IMR-90 (cell line): ENCODE data around the gene PIN4. TPM values are rescaled to one million over a fixed set of nuclear protein-coding genes. Genes with fewer than 3 reads are reported as not detected.

Experiments used
- ATAC-seq: fragments of 200-7000 bp; cut with Tn5 transposase; 2 replicates; pipeline ENCODE4 v1.9.1; 2020; ENCODE audit warnings: low read depth, mild to moderate bottlenecking, moderate library complexity
- BruUV-seq: library from RNA; stranded (reverse); fragments of 400-500 nt; replicated peaks from 2 replicates; lab custom pipeline; 2021; lab: Mats Ljungman, UMichigan
- CTCF ChIA-PET: fragments of 300-600 bp; formaldehyde crosslinking; extraction: SDS; loops from one replicate; lab custom pipeline; 2021; ENCODE audit warnings: antibody characterized with exemption; lab: Yijun Ruan, JAX
- POLR2A ChIA-PET: fragments of 300-600 bp; sonication (Branson Sonifier 250); formaldehyde crosslinking; loops from one replicate; lab custom pipeline; 2022; ENCODE audit warnings: antibody characterized with exemption; ENCODE audit not compliant: unreplicated experiment; lab: Charles Lee
- DNase-seq: peaks from one replicate; pipeline ENCODE4 v3.0.0; 2013
- H2AFZ ChIP-seq: replicated peaks from 2 replicates; pipeline ENCODE3; 2013; ENCODE audit warnings: low read length, mild to moderate bottlenecking; ENCODE audit not compliant: poor library complexity
- H2AK5ac ChIP-seq: 2 replicates; pipeline ENCODE4 v1.6.1; 2013; ENCODE audit warnings: low read depth, low read length, inconsistent platforms
- H2AK9ac ChIP-seq: replicated peaks from 2 replicates; pipeline ENCODE3; 2013; ENCODE audit warnings: mild to moderate bottlenecking, low read depth, low read length, moderate library complexity; ENCODE audit not compliant: poor library complexity
- H2BK120ac ChIP-seq: 2 replicates; pipeline ENCODE4 v1.6.1; 2013; ENCODE audit warnings: low read depth, low read length, inconsistent platforms
- H2BK15ac ChIP-seq: 3 replicates; pipeline ENCODE4 v1.6.1; 2013; ENCODE audit warnings: low read depth, low read length, inconsistent platforms
- H2BK20ac ChIP-seq: 2 replicates; pipeline ENCODE4 v1.6.1; 2013; ENCODE audit warnings: low read depth, mild to moderate bottlenecking, inconsistent platforms, low read length, moderate library complexity
- H2BK5ac ChIP-seq: 2 replicates; pipeline ENCODE4 v1.6.1; 2013; ENCODE audit warnings: mild to moderate bottlenecking, low read depth, low read length, inconsistent platforms; ENCODE audit not compliant: poor library complexity, severe bottlenecking
- H3K14ac ChIP-seq: replicated peaks from 2 replicates; pipeline ENCODE4 v1.6.1; 2013; ENCODE audit warnings: low read depth, low read length, inconsistent platforms
- H3K18ac ChIP-seq: 2 replicates; pipeline ENCODE4 v1.6.1; 2013; ENCODE audit warnings: low read depth, low read length, control low read depth
- H3K23ac ChIP-seq: 2 replicates; pipeline ENCODE4 v1.6.1; 2013; ENCODE audit warnings: low read depth, low read length, inconsistent platforms
- H3K27ac ChIP-seq: 2 replicates; pipeline ENCODE4 v1.5.1; 2013; ENCODE audit warnings: mild to moderate bottlenecking, control low read depth, low read length; ENCODE audit not compliant: insufficient read depth
- H3K27me3 ChIP-seq: 2 replicates; pipeline ENCODE4 v1.6.1; 2013; ENCODE audit warnings: low read length; ENCODE audit not compliant: control insufficient read depth, insufficient read depth
- H3K36me3 ChIP-seq: 2 replicates; pipeline ENCODE4 v1.6.1; 2013; ENCODE audit warnings: low read length, mixed read lengths; ENCODE audit not compliant: control insufficient read depth, insufficient read depth
- H3K4ac ChIP-seq: 2 replicates; pipeline ENCODE4 v1.6.1; 2013; ENCODE audit warnings: low read depth, low read length, inconsistent platforms
- H3K4me1 ChIP-seq: 2 replicates; pipeline ENCODE4 v1.6.1; 2013; ENCODE audit warnings: low read length, mixed read lengths; ENCODE audit not compliant: control insufficient read depth, insufficient read depth
- H3K4me2 ChIP-seq: 2 replicates; pipeline ENCODE4 v1.6.1; 2013; ENCODE audit warnings: low read depth, mild to moderate bottlenecking, control low read depth, low read length, moderate library complexity
- H3K4me3 ChIP-seq: 2 replicates; pipeline ENCODE4 v1.5.1; 2013; ENCODE audit warnings: low read depth, mild to moderate bottlenecking, control low read depth, low read length, moderate library complexity; ENCODE audit not compliant: insufficient read depth
- H3K56ac ChIP-seq: 2 replicates; pipeline ENCODE4 v1.6.1; 2013; ENCODE audit warnings: low read length, inconsistent platforms; ENCODE audit not compliant: insufficient read depth; ENCODE audit errors: extremely low read depth
- H3K79me1 ChIP-seq, 2 experiments: 2 replicates each; pipeline ENCODE4 v1.6.1; 2013; ENCODE audit warnings: low read length in 2 of 2, inconsistent platforms in 1 of 2, low read depth in 1 of 2
- H3K9ac ChIP-seq: 2 replicates; pipeline ENCODE4 v1.6.1; 2013; ENCODE audit warnings: low read depth, low read length, control low read depth
- H3K9me1 ChIP-seq: 2 replicates; pipeline ENCODE4 v1.6.1; 2013; ENCODE audit warnings: low read length, inconsistent platforms; ENCODE audit not compliant: insufficient read depth
- H3K9me3 ChIP-seq: 2 replicates; pipeline ENCODE4 v1.6.1; 2013; ENCODE audit warnings: low read length; ENCODE audit not compliant: control insufficient read depth, insufficient read depth
- H4K20me1 ChIP-seq: 2 replicates; pipeline ENCODE4 v1.6.1; 2013; ENCODE audit warnings: low read length, inconsistent platforms; ENCODE audit not compliant: insufficient read depth
- H4K5ac ChIP-seq: 2 replicates; pipeline ENCODE4 v1.6.1; 2013; ENCODE audit warnings: mild to moderate bottlenecking, low read depth, low read length, control low read depth
- H4K8ac ChIP-seq, 2 experiments: 2 replicates each; pipeline ENCODE4 v1.6.1; 2013; ENCODE audit warnings: low read depth in 2 of 2, low read length in 2 of 2, control low read depth in 1 of 2, inconsistent platforms in 1 of 2
- H4K91ac ChIP-seq: 2 replicates; pipeline ENCODE4 v1.6.1; 2013; ENCODE audit warnings: low read depth, low read length, inconsistent platforms; ENCODE audit not compliant: insufficient read depth
- CTCF ChIP-seq: conservative IDR thresholded peaks from 2 replicates; pipeline ENCODE4 v1.5.1; 2012; ENCODE audit warnings: mild to moderate bottlenecking, low read depth, low read length, improper control_type of control experiment
- FOS ChIP-seq: fragments of 150-350 bp; IDR thresholded peaks from 2 replicates; pipeline ENCODE4 v1.6.1; 2016; ENCODE audit warnings: low read depth, low read length
- MXI1 ChIP-seq: IDR thresholded peaks from 2 replicates; pipeline ENCODE4 v1.6.1; 2012; ENCODE audit warnings: low read depth, mild to moderate bottlenecking, low read length, moderate library complexity, borderline replicate concordance
- RAD21 ChIP-seq: IDR thresholded peaks from 2 replicates; pipeline ENCODE4 v1.6.1; 2012; ENCODE audit warnings: low read length, improper control_type of control experiment
- RCOR1 ChIP-seq: IDR thresholded peaks from 2 replicates; pipeline ENCODE4 v1.6.1; 2012; ENCODE audit warnings: mild to moderate bottlenecking, low read length, improper control_type of control experiment; ENCODE audit not compliant: insufficient replicate concordance
- RFX5 ChIP-seq: IDR thresholded peaks from 2 replicates; pipeline ENCODE4 v1.8.0; 2012; ENCODE audit warnings: low read depth, mild to moderate bottlenecking, low read length, moderate library complexity
- SMC3 ChIP-seq: fragments of 150-350 bp; IDR thresholded peaks from 2 replicates; pipeline ENCODE4 v1.6.1; 2016; ENCODE audit warnings: low read depth, mild to moderate bottlenecking, antibody characterized with exemption, low read length, moderate library complexity
- WGBS, 2 experiments: methylation state at CpG; one replicate each; pipeline versions ENCODE4 v1.1.5 to v1.1.7; 2013; ENCODE audit warnings: missing lambda C conversion rate in 2 of 2; ENCODE audit not compliant: insufficient read length in 1 of 2; ENCODE audit errors: extremely low coverage in 2 of 2; 5-methylcytosine and 5-hydroxymethylcytosine counted together
- dilution Hi-C: fragments of 300-500 bp; cut with HindIII; formaldehyde crosslinking; loops from one replicate; pipeline ENCODE4 v1.14.3; 2018; ENCODE audit warnings: low sequenced_read_pairs; ENCODE audit not compliant: unreplicated experiment
- in situ Hi-C: fragments of 300-500 bp; cut with MboI; formaldehyde crosslinking; loops from 3 replicates; pipeline ENCODE4 v1.14.3; 2019; ENCODE audit warnings: low sequenced_read_pairs, inconsistent platforms, mixed read lengths
- intact Hi-C: fragments of 100-400 bp; cut with micrococcal nuclease; formaldehyde crosslinking; loops from 2 replicates; pipeline ENCODE4 v1.10.0; 2022
- polyA plus RNA-seq, 3 experiments: library from polyadenylated mRNA; depleted of rRNA; stranded (reverse); fragments of >200 nt; gene quantifications; 2 replicates each; pipeline ENCODE4 v1.2.3, GENCODE V29; 2012; ENCODE audit warnings: low replicate concordance in 1 of 3
- total RNA-seq: library from RNA; depleted of rRNA; stranded (reverse); fragments of >200 nt; gene quantifications from 2 replicates; pipeline ENCODE4 v1.2.3, GENCODE V29; 2012

PIN4 gene
- total and polyA plus RNA-seq, 2 of the 4 experiments (the other 2 are of a cell fraction): 2.2 to 18.2 TPM

DNA sequence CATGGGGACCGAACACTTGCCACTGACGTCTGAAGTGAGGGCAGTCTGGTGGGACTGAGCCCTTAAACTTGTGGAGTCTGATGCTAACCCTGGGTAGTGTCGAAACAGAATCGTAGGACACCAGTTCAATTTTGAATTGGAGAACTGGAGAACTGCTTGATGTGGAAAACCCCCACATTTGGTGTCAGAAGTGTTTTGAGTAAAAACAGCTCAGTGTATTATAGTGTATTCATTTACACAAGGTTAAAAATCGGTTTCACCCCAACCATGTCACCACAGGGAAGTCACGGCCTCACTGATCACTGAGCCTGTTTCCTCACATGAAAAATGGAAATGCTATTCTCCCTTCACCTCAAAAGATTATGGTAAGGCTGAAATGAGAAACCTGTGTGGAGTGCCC is 21.9 kb downstream of the PIN4 start:
- Histone ChIP-seq H3K79me1 (peaks cover 11 to 15% of the 10 kb centered on the region in 2 experiments), H2BK120ac (no peak overlapping the region), H2AFZ (no peak overlapping the region), H4K91ac (no peak overlapping the region), H3K9ac (no peak overlapping the region), H3K9me3 (no peaks in the 10 kb centered on the region), H3K27ac (no peak overlapping the region), H3K4ac (no peak overlapping the region), H2AK5ac (no peak overlapping the region), H2BK15ac (no peak overlapping the region), H3K9me1 (no peaks in the 10 kb centered on the region), H3K56ac (no peak overlapping the region), H3K4me2 (no peak overlapping the region), H2BK5ac (no peak overlapping the region), H3K36me3 (peaks cover 12% of the 10 kb centered on the region), H3K23ac (no peak overlapping the region), H3K14ac (no peak overlapping the region), H4K5ac (no peak overlapping the region), H2BK20ac (no peak overlapping the region), H3K4me1 (no peaks in the 10 kb centered on the region), H2AK9ac (no peak overlapping the region), H3K18ac (no peak overlapping the region), H3K27me3 (no peaks in the 10 kb centered on the region; the same call in 1 of the 2 replicates), H4K20me1 (no peaks in the 10 kb centered on the region), H4K8ac (no peak overlapping the region), H3K4me3 (no peak overlapping the region)
- WGBS, 2 experiments: 100% methylated on average over 1 of the region's 6 CpGs; no CpG with 5 or more reads in 1 of the 2 experiments
- ATAC-seq: no peak
- intact Hi-C loops (no loop called here), dilution Hi-C loops (no loop called here), in situ Hi-C loops (no loop called here)
- POLR2A ChIA-PET: no interaction called here
- TF ChIP-seq RCOR1: no peak
- no peak for TF ChIP-seq RFX5
- TF ChIP-seq CTCF: no peak
- TF ChIP-seq SMC3: no peak
- no peak for TF ChIP-seq MXI1
- TF ChIP-seq RAD21: no peak
- no peak for TF ChIP-seq FOS
- no peak for DNase-seq
- CTCF ChIA-PET: no interaction called here
- no TSS peak for BruUV-seq
